Right lobe of liver (tissue), 4 donors: ENCODE results near the gene KCTD19.

Experiments used
- POLR2A ChIP-seq: fragments of 450-650 bp; IDR thresholded peaks from one replicate; pipeline ENCODE4 v1.6.1; 2017; ENCODE audit warnings: antibody characterized with exemption, mild to moderate bottlenecking
- TF ChIP-seq, protein P1 (sequence below), 4 donors: fragments of 200-600 bp in 3 of 4; fragments of 450-650 bp in 1 of 4; IDR thresholded peaks; one replicate each; pipeline versions ENCODE4 v1.5.1 to v1.8.0; 2016 to 2022; ENCODE audit warnings: antibody characterized with exemption in 4 of 4, mild to moderate bottlenecking in 2 of 4
- donor health status: DM: no; HTN: no; CAD: no.
- donor health status: DM: no; HTN: no; CAD: no.
- donor health status: DM: no; HTN: yes; CAD: no.

DNA sequence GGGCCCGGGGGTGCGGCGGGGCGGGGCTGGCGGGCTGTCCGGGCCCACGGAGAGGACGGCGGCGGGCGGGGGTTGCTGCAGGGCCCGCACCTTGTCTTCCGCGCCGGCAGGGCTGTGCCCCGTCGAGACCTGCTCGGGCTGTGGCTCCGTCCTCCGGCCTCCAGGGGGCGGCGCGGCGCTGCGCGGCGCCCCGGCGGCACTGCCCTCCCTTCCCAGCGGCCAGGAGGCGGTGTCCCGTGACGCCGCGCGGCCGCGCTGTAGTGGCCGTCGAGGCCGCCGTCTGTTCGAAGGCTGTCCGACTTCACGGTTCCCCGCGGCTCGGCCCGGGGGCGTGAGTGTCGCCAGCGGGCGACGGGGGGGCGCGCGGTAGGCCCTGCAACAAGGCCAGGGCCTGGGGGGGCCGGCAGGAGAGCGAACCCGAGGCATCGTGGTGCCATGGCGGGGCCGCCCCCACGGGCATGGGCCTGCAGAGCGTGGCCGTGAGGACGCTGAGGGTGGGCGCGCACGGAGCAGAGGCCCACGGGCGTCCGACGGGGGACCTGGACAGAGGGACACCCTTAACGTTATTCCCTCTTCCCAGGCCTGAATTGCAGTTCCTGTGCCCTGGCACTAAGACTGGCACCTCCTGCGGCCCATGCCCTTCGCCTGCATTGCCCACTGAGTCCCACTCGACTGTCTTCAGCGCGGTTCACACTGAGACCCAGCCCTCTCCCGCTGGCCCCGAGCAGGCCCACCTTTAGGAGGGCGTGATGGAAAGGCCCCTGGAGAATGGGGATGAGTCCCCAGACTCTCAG, 47.0 kb downstream of the KCTD19 start, which contains the start of gene PLEKHG4:
- TF ChIP-seq, protein P1, sequence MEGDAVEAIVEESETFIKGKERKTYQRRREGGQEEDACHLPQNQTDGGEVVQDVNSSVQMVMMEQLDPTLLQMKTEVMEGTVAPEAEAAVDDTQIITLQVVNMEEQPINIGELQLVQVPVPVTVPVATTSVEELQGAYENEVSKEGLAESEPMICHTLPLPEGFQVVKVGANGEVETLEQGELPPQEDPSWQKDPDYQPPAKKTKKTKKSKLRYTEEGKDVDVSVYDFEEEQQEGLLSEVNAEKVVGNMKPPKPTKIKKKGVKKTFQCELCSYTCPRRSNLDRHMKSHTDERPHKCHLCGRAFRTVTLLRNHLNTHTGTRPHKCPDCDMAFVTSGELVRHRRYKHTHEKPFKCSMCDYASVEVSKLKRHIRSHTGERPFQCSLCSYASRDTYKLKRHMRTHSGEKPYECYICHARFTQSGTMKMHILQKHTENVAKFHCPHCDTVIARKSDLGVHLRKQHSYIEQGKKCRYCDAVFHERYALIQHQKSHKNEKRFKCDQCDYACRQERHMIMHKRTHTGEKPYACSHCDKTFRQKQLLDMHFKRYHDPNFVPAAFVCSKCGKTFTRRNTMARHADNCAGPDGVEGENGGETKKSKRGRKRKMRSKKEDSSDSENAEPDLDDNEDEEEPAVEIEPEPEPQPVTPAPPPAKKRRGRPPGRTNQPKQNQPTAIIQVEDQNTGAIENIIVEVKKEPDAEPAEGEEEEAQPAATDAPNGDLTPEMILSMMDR (IDR thresholded peaks at IDR 0.05), result peak; percentile 48 to 60 (median 53)
- TF ChIP-seq POLR2A, result no peak
